ENCODE data around the gene PPP2CA.
"Not testable (repeated sequence)": the region's sequence is repeated elsewhere in the genome, so short reads cannot be mapped to it uniquely, and the experiment has no call there.

The PPP2CA gene

DNA sequence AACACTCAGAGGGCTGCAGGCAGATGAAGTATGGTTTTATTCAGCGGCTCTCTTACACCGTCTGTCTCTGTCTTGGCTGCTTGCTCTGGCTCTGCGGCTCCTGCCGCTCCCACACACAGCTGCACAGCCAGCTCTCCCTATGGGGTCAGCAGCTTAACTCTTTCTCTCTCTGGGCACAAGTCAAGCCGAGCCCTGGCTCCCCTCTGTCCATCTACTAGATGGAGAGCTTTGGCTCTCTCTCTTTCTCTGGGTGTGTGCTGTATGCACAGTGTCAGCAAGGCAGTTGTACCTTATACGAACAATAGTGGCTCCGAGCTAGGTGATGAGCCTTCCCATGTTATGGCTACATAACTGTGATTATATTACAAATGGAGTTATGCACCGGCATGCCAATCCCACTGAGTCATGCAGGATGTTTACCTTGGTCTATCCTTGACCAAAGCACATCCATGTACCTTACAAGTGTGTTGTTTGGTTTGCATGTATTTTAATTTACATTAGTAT lies 19.3 kb upstream of the PPP2CA start:
- DNase-seq = no peak

DNA sequence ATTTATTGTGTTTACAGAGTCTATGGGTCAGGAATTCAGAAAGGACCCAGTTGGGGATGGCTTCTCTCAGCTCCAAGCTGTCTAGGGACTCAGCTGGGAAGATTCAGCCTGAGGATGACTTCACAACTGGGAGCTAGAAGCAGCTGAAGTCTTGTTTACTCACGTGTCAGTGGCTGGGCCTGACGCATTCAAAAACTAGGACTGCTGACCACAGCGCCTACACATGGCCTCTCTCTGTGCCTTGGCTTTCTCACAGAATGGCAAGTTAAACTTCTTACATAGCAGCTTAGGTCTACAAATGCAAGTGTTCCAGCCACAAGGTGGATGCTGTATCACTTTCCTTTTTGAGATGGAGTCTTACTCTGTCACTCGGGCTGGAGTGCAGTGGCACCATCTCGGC lies 16.3 kb upstream of the PPP2CA start:
- DNase-seq = no peak

DNA sequence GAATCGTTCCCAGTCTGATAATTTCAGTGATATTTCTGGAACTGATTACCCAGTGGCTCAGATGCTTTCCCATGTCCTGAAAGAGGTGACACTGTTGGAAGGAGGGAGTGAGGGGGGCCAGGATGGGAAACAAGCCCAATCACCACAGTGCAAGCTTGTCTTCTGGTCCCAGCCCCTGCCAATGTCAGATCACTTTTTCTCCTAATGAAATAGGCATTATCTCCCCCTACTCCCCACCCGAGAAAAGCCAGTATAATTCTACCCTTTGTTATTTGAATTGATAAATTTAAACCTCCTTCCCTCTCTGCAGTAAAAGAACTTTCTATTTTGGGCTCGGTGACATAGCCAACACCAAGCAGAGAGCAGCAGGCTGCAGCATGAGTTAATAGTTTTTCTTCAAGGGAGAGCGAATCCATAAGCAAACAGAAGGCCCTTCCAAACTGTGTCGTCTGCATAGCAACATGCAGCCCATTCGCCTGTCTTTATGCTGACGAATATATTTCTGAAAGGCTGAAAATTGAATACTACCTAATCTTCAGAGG lies 14.6 kb upstream of the PPP2CA start:
- DNase-seq = no peak

DNA sequence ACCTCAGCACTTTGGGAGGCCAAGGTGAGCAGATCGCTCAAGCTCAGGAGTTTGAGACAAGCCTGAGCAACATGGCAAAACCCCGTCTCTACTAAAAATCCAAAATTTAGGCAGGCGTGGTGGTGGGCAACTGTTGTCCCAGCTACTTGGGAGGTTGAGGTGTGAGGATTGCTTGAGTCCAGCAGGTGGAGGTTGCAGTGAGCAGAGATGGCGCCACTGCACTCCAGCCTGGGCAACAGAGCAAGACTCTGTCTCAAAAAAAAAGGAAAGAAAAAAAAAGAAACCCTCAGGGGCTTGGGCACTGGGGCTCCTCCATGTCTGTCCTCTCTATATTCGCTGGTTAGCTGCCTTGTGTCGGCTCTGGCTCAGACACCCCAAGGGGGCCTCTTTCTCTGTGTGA lies 10.9 kb upstream of the PPP2CA start:
- DNase-seq = no peak

DNA sequence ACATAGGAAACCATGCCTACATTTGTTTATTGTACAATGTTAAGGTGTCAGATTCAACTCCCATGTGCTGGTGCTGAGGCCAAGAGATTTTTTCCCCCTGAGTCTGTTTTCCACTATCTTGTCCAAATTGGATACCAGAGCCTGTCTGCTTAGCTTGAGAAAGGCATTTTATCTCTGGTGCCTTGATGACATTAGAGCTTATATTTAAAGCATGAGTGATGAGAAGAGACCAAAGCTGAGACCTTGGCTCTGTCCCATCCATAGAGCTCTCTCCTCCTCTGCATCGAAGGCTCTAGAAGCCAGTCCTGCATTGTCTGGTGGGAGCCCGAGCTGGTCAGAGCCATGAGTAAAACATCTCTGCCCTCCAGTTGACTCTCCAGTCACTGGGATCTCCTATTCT lies 10.4 kb upstream of the PPP2CA start:
- DNase-seq = no peak

DNA sequence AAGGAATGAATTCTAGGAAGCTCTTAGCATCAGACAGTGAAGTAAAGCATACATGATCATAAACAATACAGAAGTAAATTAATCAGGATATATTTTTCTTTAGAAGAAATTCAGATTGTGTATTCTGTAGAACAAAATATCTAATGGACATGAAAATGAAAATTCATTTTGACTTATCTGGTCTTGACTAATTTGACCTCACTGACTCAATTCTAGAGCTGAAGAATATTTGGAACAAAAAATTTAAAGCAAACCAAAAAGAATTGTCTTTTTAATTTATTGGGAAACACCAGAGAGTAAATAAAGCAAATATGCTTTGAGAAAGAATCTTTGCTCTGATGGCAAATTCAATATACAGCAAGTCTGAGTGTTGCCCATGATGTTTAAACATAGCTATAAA lies 2.8 kb upstream of the PPP2CA start:
- DNase-seq = no peak

DNA sequence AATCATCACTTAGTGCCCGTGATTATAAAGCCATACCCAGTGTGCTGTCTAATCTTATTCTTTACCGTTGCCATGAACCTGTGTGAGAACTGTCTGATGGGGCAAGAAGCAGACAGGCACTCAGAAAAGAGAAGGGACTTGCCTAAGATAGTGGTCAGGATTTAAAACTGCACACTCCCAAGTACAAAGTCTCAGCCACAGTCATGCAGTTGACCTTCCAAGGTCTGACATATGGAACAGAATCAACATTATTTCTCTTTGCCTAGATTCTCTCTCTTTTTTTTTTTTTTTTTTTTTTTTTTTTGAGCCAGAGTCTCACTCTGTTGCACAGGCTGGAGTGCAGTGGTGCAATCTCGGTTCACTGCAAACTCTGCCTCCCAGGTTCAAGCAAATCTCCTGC lies 1.9 kb upstream of the PPP2CA start:
- DNase-seq = no peak

DNA sequence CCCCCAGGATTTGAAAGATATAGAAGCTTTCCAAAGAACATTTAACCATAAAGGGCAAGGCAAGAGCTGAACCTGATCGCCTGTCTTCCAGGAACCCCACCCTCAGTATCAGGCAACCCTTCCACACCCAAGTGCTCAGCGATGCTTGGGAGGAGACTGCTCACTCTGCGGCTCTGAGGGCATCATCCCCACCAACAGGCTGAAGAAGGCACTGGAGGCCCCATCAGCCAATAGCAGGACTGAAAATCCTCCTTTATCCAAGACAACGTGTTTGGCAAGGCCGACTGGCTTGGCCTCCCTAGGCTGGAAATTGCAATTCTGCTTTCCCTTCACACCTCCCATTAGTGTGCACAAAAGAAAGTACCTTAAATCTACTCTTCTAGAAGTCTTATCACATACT lies 1.4 kb upstream of the PPP2CA start:
- no peak for DNase-seq

DNA sequence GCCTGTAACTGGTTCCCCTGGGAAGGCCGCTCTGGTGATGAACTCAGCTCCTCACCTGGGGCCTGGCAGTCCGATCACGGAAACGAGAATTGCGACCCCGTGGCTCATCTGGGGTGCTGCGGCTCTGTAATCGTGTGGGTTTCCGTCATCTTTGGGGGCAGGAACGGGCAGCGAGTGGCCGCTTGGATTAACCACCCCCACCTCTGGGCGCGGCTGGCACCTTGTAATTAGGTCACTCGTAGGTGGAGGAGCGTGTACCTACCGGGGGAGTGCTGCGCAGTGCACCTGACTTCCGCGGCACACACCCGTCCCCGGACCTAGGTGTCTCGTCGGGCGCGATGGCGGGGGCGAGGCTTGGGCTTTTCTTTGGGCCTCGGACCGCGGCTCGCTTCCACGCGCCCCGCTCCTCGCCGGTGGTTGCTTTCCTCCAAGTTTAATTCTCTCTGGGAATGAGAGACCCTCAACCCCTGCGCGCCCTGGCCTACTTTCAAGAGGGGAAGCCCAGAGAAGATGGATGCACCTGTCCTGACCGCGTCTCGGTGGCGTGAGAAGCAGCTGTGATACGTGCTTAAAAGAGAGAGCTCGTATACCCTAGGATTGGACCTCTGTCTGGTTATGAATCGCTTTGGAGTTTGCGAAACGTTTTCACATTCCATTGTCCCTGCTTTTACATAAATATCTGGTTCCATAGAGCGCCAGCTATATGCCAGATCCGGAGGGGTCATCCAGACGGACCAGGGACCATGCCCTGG lies 744 bp upstream of the PPP2CA start:
- DNase-seq = no peak

DNA sequence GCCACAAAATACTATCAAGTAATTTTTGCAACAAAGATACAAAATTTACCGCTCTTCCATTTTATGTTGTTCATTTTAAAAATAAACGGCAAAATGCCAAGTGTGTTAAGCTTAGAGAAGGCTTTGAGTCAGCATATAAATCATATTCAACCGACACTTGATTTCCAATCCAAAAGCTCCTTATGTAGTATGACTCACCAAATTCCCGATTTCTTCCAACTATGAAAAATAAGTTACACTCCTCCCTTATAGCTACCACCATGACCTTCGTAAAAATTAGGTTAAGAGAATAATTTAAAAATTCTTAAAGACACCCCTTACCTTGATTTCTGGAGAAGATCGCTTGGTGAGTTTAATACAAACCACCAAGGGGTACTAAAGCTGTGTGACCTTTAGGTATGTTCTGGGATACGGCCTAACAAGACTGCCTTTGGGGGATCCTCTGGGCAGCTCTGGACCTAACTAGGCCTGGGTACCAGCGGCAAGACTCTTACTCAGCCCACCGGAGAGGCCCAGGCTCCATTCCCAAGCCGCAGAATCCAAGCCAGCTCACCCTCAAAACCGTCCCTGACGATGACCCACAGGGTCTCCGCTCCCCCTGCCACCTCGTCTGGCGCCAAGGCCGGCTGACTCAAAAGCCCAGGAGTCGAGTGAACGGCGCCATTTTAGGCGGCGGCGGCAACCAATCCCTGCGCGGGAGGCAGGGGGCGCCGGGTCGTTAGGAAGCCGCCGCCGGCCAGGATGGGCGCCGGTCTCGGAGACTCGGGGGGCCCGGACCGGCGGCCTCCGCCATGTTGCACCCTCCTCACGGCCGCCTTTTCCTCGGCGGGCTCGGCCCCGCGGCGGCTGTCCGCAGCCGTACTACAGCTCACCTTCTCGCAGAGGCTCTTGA lies 739 bp downstream of the PPP2CA start:
- DNase-seq = no peak

DNA sequence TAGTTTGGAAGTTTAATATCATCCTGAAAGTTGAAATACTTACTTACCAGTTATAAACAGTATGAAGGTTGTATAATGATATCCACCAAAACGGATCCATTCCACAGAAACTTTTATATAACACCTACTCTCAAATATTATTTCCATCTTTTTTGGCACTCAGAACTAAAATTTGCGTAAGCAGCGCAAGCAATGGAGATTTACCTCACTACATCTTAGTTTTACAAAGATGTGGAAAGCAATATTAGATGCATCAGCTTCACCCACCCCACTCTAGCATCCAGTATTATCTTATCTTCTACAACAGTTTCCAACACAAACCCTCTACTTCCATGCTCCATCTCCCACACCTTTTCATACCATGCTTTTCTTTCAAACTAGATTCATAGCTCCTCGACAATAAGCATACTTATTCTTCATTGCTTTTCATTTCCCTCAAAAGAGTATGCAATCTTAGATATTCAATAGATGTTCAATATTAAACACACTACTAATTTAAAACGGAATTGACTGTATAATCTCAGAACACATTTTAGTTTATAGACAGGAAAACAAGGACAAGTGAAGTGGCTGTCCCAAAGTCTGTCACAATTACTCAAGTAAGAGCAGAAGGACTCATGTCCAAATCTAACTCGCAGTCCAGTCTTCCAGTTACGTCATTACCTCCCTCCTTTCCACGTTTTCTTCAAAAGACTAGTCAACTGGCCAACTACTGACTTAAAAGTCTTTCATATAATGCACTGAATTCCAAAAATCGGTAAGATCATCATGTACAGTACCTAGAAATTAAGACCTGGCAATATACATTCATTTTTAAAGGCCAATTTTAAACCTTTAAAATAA lies 2.2 kb downstream of the PPP2CA start:
- DNase-seq = no peak

DNA sequence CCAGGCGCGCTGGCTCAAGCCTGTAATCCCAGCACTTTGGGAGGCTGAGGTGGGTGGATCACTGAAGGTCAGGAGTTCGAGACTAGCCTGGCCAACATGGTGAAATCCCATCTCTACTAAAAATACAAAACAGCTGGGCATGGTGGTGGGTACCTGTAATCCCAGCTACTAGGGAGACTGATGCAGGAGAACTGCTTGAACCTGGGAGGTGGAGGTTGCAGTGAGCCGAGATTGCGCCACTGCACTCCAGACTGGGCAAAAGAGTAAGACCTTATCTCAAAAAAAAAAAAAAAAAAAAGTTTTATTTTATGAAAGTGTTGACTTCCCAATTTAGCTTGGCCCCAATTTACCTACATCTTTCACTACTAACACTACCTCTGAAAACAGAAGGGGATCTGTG lies 4.2 kb downstream of the PPP2CA start:
- not testable (repeated sequence) for DNase-seq

DNA sequence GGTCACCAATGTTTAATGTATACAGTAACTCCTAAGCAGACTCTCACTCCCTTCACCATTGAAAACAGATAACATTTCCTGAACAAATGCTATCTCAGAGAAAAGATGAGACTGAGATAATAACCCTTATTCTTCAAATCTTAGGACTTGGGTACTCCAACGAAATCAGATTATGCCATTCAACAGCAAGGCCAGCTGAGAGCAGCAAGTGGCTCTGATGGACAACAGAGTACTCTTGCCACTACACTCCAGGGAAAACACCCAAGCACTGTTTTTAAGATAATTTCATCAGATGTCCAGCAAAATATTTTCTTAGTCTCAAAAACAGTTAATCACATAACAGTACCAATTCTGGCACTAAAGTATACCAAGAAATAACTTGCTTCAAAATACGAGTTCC lies 10.1 kb downstream of the PPP2CA start:
- DNase-seq = no peak

DNA sequence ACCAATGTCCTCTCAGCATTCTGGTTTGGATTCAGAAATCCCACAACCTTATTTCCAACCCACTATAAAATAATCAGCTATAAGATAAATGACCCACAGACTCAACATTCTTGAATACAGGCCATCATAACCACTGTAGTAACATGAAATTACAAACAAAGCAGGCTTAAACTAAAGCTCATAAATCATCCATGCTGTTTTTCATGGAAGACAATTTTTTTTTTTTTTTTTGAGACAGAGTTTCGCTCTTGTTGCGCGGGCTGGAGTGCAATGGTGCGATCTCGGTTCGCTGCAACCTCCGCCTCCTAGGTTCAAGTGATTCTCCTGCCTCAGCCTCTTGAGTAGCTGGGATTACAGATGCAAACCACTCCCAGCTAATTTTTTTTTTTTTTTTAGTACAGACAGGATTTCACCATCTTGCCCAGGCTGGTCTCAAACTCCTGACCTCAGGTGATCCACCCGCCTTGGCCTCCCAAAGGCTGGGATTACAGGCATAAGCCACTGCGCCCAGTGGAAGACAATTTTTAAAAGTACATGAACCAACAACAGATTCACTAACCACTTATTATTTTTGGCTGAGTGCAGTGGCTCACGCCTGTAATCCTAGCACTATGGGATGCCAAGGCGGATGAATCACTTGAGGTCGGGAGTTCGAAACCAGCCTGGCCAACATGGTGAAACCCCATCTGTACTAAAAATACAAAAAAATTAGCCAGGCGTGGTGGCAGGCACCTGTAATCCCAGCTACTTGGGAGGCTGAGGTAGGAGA lies 14.4 kb downstream of the PPP2CA start:
- not testable (repeated sequence) for DNase-seq

DNA sequence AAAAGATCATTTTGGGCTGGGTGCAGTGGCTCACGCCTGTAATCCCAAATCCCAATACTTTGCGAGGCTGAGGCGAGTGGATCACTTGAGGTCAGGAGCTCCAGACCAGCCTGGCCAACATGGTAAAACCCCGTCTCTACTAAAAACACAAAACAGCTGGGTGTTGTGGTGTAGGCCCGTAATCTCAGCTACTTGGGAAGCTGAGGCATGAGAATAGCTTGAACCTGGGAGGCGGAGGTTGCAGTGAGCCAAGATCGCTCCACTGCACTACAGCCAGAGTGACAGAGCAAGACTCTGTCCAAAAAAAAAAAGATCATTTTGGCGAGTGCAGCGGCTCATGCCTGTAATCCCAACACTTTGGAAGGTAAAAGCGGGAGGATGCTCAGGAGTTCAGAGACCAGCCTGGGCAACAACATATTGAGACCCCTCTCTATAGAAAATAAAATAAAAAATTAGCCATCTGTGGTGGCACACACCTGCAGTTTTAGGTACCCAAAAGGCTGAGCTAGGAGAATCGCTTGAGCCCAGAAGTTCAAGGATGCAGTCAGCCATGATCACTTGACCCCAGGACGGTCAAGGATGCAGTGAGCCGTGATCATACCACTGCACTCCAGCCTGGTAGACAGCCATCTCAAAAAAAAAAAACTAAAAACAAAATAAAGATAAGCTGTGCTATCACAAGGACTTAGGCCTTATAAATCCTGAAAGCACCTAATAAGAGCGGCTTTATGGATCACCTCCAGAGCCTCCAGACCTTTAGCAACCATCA lies 16.2 kb downstream of the PPP2CA start:
- DNase-seq = no peak

DNA sequence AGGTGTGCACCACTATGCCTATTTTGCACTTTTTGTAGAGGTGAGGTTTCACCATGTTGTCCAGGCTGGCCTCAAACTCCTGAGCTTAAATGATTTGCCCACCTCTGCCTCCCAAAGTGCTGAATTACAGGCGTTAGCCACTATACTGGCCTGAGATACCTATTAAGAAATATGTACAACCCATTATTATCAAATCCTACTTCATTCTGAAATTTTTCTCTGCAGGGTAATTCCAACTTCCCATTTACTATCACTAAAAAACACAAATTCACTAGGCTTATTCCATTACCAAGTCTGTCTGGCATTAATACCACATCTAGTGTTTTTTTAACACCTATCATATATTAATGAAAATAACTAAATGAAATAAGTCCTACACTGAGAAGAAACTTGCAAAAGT lies 18.2 kb downstream of the PPP2CA start:
- DNase-seq = no peak

DNA sequence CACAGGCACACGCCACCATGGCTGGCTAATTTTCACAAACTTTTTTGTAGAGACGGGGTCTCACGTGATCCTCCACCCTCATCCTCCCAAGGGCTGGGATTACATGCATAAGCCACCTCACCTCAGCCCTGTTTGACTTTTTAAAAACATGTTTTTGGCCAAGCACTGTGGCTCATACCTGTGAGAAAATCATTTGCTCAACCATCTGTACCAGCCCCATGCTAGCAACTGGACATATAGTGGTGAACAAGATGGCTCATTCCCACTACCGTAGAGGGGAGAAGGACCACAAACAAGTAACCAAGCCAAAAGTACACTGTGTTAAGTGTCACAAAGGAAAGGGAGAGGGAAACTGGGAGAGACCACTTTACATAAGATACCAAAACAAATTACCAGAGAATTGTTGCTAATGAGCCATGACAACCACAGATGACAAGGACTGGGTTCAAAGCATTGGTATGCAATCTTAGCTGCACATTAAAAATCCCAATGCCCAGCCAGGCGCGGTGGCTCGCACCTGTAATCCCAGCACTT lies 19.2 kb downstream of the PPP2CA start:
- DNase-seq = no peak

DNA sequence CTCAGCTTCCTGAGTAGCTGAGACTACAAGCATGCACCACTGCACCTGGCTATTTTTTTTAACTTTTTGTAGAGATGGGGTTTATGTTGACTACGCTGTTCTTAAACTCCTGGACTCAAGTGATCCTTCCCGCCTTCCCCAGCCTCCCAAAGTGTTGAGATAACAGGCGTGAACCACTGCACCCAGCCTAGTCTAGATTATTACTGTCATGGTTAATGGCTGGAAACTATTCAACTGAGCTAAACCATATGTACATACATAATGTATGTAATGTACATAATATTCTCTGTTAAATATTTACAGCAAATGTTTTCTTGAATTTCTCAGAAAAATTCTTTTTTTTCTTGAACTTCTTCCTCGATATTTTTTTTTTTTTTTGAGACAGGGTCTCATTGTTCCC lies 21.3 kb downstream of the PPP2CA start:
- DNase-seq = no peak

DNA sequence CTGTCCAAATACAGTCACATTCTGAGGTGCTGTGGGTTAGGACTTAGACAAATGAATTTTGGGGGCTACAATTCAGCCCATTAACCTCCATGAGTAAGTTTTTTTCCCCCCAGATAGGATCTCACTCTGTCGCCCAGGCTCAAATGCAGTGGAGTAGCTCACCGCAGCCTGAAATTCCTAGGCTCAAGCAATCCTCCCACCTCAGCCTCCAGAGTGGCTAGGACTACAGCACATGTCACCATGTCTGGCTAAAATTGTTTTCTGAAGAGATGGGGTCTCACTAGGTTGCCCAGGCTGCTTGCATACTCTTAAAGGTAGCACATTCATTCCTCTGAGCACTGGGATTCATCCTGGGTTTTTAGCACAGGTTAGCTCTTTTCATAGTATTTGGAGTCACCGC lies 22.2 kb downstream of the PPP2CA start:
- no peak for DNase-seq

DNA sequence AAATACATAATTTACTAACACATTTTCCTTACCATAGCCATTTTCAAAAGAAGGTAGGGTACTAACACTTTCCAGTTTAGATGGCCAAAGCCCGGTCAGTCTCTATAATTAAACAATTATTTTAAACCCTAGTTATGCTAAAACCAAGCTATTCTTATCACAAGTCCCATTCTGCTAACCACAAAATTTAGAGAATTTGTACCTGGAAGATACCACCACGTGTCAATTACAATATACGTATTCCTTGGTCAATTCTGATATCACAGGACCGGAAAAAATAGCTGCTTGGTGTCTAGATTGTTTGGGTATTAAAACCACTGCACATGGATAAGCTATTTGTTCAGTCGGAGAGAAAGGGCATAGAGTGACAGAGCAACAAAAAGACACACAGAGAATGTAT lies 30.2 kb downstream of the PPP2CA start:
- no peak for DNase-seq

DNA sequence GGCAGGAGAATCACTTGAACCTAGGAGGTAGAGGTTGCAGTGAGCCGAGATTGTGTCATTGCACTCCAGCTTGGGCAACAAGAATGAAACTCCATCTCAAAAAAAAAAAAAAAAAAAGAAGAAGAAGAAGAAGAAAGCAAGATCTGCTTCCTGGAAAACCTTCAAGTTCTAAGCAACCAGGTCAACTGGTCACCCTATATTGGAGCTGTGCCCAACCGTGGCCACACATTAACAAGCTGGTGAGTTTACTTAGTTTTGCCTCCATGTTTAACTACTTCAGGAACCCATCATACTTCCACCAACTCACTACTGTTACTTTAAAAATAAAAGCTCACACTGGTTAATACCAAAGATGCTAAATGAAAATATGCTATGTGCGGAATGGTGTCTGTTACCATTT lies 36.8 kb downstream of the PPP2CA start:
- DNase-seq = no peak

Measured in cortex of kidney (tissue), 1 donor.